Panc1 (cell line): ENCODE measurements around the gene FBLIM1. TPM values are rescaled to one million over a fixed set of nuclear protein-coding genes. Genes with fewer than 3 reads are reported as not detected.

Source experiments
- total RNA-seq: library from RNA; stranded (reverse); gene quantifications from one replicate; pipeline ENCODE4 v1.2.1, GENCODE V29; 2021; ENCODE audit not compliant: unreplicated experiment

Gene FBLIM1
- total RNA-seq, 1 experiment from 2014 or later = 4.3 TPM

Other genes starting within 250 kb of the FBLIM1 start
- 7.5 TPM for gene CASP9, start 234.6 kb upstream of the FBLIM1 start, total RNA-seq
- 22.0 TPM for gene DNAJC16, start 231.9 kb upstream of the FBLIM1 start, total RNA-seq
- gene AGMAT, start 173.7 kb upstream of the FBLIM1 start, total RNA-seq = 3.1 TPM
- 27.7 TPM for gene DDI2, start 141.3 kb upstream of the FBLIM1 start, total RNA-seq
- gene PLEKHM2, start 74.5 kb upstream of the FBLIM1 start, total RNA-seq = 54.6 TPM
- 0.64 TPM for gene SLC25A34, start 22.5 kb upstream of the FBLIM1 start, total RNA-seq
- gene TMEM82, start 16.3 kb upstream of the FBLIM1 start, total RNA-seq = not detected
- 2.6 TPM for gene UQCRHL, start 48.9 kb downstream of the FBLIM1 start, total RNA-seq
- 58.3 TPM for gene SPEN, start 88.9 kb downstream of the FBLIM1 start, total RNA-seq
- 41.6 TPM for gene ZBTB17, start 217.3 kb downstream of the FBLIM1 start, total RNA-seq
- not detected for gene SRARP, start 245.4 kb downstream of the FBLIM1 start, total RNA-seq